Cardiac fibroblast (primary cell): ENCODE data around the gene GABRA5.
A peak's percentile ranks its signal among the peaks of the same experiment; 100 is the strongest.
"Not testable (repeated sequence)": the region's sequence is repeated elsewhere in the genome, so short reads cannot be mapped to it uniquely, and the experiment has no call there.

Source experiments
- DNase-seq, 2 donors: peaks; one replicate each; pipeline versions ENCODE4 v3.0.0 to v3.0.0-alpha.2; 2010; ENCODE audit warnings: low read depth in 2 of 2
- H3K4me3 ChIP-seq, 2 donors: replicated peaks in 1 of 2; 1 replicate in 1 of 2; 2 replicates in 1 of 2; pipeline ENCODE4 v1.5.1; 2011; ENCODE audit warnings: low read depth in 2 of 2, low read length in 2 of 2, mild to moderate bottlenecking in 2 of 2, moderate library complexity in 1 of 2
- TF ChIP-seq, protein P1 (sequence below): IDR thresholded peaks from one replicate; pipeline ENCODE4 v1.5.1; 2011; ENCODE audit warnings: low read depth, mild to moderate bottlenecking, low read length, inconsistent platforms

The GABRA5 gene

DNA sequence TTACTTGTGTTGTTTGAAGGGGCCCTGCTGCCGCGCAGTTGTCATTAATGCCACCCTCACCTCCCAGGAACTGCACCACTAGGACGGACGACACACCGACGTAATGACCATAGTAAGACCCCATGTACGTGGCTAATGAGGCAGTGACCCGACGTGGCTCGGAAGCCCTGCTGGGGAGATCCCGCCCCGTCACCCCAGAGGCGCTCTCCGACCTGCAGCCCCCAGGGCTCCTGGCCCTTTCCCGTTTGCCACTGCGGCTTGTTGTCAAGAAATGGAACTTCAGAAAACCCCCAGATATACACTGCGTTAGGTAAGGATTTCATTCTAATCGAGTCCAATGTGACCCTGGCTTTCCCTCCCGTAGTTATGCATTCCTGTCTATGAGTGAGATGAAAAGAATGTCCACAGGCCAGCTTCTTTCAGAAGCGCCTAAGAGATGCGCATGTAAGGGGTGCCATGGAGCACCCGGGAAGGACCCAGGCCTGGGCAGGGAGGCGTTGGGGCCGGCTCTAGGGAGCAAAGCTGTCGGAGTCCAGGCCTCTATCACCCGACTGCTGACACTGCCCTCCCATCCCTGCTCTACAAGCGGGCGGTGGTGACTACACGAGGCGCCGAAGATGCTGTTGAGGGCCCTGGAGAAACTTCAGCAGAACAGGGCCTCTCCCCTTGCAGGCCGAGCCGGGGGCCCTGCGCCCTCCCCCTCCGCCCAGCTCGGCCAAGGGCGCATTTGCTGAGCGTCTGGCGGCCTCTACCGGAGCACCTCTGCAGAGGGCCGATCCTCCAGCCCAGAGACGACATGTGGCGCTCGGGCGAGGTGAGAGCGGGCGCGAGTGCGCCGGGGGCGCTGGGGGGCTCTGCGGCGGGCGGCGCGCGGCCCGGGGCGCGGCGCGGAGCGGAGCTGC lies at the start of gene GABRA5:
TSS of gene GABRA5 (plus strand) at position 765 of the 902 bp plus-strand sequence. CDS start 2,187 bp downstream, outside the sequence.
- no peak within 1 kb of the TSS for H3K4me3 ChIP-seq
- TF ChIP-seq, protein P1, sequence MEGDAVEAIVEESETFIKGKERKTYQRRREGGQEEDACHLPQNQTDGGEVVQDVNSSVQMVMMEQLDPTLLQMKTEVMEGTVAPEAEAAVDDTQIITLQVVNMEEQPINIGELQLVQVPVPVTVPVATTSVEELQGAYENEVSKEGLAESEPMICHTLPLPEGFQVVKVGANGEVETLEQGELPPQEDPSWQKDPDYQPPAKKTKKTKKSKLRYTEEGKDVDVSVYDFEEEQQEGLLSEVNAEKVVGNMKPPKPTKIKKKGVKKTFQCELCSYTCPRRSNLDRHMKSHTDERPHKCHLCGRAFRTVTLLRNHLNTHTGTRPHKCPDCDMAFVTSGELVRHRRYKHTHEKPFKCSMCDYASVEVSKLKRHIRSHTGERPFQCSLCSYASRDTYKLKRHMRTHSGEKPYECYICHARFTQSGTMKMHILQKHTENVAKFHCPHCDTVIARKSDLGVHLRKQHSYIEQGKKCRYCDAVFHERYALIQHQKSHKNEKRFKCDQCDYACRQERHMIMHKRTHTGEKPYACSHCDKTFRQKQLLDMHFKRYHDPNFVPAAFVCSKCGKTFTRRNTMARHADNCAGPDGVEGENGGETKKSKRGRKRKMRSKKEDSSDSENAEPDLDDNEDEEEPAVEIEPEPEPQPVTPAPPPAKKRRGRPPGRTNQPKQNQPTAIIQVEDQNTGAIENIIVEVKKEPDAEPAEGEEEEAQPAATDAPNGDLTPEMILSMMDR = no peak
- DNase-seq = peak in 1 of 2 donors; percentile 33

DNA sequence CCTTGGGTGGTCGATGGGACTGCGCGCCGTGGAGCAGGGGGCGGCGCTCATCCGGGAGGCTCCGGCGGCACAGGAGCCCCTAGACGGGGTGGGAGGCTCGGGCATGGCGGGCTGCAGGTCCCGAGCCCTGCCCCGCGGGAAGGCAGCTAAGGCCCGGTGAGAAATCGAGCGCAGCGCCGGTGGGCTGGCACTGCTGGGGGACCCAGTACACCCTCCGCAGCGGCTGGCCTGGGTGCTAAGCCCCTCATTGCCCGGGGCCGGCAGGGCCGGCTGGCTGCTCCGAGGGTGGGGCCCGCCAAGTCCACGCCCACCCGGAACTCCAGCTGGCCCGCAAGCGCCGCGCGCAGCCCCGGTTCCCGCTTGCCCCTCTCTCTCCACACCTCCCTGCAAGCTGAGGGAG lies 35.7 kb upstream of the GABRA5 start:
- DNase-seq = not testable (repeated sequence)

DNA sequence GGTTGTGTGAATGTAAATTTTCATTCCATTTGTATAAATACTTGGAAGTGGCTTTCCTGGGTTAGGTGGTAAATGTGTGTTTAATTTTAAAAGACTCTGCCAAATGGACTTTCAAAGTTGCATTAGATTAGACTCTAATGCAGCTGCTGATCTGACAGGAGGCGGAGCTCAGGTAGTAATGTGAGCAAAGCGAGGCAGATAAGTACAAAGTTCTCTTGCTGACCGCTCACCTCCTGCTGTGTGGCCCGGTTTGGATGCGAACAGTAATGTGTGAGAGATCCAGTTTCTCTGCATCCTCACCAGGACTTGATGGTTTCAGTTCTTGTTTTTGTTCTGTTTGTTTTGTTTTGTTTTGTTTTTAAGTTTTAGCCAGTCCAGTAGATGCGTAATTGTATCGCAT lies 34.9 kb upstream of the GABRA5 start:
- H3K4me3 ChIP-seq = no peak overlapping the region
- TF ChIP-seq, protein P1 = no peak
- no peak for DNase-seq

More for the DNA sequence above, 35.7 kb upstream of the GABRA5 start:
- H3K4me3 ChIP-seq = not testable (repeated sequence)

DNA sequence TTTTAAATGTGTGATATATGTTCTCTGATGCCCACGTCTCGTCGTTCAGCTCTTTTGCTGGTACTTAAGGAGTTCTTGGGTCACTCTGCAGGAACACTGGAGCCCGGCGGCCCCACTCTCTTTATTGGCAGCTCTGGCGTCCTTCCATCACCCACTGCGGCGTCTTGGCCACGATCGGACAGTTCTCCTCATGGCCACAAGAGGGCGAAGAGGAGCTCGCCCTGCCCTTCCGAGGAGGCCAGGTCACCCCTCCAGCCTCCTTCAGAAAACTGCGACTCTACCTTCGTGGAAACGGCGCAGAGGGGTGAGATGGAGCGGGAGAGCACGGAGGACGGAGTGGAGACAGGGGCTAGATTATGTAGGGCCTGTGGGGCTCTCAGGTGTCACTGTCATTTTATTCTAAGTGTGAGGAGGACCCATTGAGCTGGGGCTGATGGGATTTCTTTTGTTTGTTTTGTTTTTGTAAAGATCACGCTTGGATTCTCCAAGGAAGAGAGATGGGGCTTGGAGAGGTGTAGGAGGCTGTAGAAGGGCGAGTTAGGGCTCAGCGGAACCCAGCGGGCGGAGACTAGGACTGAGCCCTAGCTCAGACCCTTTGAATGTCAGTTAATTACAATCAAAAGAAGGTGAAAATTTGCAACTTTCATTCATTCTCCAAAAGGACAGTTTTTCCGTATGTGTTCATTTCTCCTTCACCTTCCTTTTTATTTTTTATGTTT lies 28.0 kb upstream of the GABRA5 start:
- TF ChIP-seq, protein P1 = peak; percentile 38
- H3K4me3 ChIP-seq = no peak overlapping the region
- DNase-seq = no peak

DNA sequence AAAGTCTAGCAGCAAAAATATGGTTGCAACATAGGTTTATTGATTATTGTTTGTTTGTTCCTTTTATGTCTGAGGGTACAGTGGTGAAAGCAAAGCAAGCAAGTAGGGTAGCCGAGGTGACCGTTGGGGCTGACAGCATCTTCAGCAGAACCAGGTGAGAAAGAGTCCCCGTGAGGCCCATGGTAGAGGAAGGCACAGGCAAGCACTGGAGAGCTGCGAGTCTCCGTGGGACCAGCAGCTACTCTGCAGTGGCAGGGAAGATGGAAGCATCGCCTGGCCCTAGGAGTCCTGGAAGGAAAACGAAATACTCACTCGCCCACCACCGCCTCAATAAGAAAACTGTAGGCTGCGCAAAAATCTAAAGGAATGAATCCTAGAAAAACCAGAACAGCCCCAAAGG lies 25.3 kb upstream of the GABRA5 start:
- TF ChIP-seq, protein P1 = no peak
- DNase-seq = no peak
- no peak overlapping the region for H3K4me3 ChIP-seq

DNA sequence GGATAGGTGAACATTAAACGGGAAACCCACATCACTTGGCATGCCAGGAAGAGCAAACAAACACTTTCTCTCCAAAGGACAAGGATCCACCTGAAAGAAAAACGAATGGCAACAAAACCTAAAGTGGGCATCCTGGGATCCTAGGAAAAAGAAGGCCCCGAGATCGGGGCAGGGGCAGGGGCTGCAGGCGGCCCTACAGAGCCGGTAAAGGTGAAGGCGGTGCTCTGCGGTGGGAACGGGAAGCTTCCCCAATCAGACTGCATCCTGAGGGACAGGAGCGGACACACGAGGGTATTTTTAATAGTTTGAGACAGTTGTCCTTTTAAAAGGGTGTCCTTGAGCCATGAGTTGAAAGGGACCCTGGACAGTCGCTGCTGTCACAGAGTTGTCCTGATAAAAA lies 24.9 kb upstream of the GABRA5 start:
- TF ChIP-seq, protein P1 = no peak

DNA sequence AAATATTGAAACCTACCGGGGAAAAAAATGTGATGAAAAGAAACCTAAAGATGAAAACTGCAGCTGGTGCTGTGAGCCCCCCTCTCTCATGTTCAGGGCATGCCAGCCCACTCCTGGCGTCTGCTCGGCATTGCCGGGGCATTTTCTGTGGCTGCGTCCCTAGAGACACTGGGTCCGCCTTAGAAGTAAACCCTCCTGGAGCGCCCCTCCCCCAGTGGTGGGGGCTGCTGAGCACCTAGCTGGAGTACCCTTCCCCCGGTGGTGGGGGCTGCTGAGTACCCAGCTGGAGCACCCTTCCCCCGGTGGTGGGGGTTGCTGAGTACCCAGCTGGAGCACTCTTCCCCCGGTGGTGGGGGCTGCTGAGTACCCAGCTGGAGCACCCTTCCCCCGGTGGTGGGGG lies 24.5 kb upstream of the GABRA5 start:
- DNase-seq = no peak
- TF ChIP-seq, protein P1 = no peak

More for the DNA sequence above, 24.9 kb upstream of the GABRA5 start:
- no peak overlapping the region for H3K4me3 ChIP-seq
- no peak for DNase-seq

More for the DNA sequence above, 24.5 kb upstream of the GABRA5 start:
- H3K4me3 ChIP-seq = no peak overlapping the region
